Skin of body (tissue), 2 donors: ENCODE data around the gene DPYSL3. TPM values are rescaled to one million over a fixed set of nuclear protein-coding genes. Genes with fewer than 3 reads are reported as not detected.

Experiments used
- DNase-seq: peaks from one replicate; lab custom pipeline; 2025; lab: John Stamatoyannopoulos, UW
- total RNA-seq: library from RNA; depleted of rRNA; stranded (reverse); fragments of >200 nt; gene quantifications from one replicate; pipeline ENCODE4 v1.2.3, GENCODE V29; 2014

DPYSL3 gene
- total RNA-seq, 1 donor from 2014 or later, result 71.4 TPM

- no peak for DNase-seq
Measured at GRCh38 chr5:147515269-147515668, 5.4 kb upstream of the DPYSL3 start.

DNA sequence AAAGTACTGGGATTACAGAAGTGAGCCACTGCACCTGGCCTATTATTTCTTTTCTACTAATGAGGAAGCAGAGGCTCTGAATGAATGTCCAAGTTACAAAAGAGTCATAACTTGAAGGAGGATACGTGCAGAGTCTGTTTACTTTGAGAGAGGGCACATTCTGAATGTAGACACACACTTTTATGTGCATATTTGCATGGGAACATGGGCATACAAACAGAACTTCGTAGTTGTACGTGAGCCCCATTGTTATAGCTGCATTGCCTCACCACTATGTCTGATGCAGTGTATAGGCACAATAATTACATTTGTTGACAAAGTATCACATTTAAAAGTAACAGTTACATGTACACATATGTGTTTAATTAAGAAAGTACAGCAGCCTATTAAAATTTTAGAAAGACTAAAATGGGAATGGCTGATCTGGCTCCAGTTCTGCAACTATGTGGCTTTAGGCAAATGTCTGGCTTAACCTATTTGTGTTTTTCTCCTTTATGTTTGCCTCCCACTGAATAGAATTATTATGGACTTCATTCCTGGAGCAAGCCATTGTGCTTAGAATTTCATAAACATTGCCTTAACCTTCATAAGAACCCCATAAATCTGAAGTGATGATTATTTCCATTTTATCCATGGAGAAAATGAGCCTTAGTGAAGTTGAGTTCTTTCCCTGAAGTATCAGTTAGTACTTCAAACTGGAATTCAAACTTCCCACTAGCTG, 3.0 kb upstream of the DPYSL3 start:
- DNase-seq, result no peak

DNA sequence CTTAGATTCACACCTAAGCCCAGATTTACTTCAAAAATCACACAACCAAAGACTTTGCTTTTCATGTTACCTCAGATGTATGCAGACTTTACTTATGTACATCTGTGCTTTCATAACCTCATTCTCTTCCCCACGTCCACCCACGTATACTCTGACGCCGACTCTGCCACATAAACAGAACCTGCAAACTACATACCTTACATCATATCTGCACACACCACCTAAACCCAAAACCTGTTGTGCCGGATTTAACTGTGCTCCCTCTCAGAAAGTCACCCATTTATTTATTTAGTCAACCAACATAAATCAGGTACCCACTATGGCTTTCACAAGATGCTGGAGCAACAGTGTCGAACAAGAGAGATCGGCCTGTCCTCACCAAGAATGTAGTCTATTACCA, 1.0 kb upstream of the DPYSL3 start:
- no peak for DNase-seq

- no peak for DNase-seq
Measured at GRCh38 chr5:147509041-147509709, 693 bp downstream of the DPYSL3 start.

DNA sequence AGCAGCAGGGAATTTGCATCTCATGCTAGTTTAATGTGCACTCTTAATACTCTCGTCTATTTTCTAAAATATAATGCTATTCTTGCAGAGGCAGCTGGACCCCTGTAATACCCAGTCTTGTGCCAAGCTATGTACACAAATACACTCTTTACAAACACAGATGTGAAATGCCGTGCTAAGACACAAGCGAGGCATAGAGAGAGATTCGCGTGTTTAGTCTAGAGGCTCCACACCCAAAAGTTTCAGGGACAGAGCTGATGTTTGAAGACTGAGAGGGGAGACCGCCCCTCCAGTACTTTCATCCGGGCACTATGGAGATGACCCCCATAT, 1.2 kb downstream of the DPYSL3 start:
- no peak for DNase-seq

DNA sequence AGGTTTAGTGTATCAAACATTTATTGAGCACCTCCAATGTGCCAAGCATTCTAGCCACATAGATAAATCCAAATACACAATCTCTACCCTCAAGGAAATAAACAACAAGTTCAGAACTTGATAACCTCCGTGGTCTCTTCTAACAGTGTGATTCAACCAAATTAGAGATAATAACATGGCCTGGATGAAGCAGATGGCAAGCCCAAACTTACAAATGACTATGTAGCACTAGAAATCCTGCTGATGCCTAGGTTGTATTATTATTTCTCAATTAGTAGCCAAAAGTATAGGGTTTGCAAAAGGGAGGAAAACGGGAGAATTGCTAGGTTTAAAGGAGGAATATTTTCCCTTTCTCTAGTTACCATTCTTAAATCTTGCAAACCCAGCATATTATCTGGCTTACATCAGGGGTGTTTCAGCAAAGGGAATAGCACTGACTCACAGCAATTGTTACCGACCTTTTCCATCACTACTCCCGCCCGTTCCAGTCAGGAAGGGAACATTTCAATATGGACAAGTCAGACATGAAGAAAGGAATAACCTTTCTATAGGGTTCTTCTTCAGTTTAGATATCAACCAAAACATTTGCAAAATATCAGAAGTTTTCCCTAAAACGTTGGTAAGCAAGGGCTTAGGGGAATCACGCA, 2.3 kb downstream of the DPYSL3 start:
- DNase-seq, result peak; percentile 65

DNA sequence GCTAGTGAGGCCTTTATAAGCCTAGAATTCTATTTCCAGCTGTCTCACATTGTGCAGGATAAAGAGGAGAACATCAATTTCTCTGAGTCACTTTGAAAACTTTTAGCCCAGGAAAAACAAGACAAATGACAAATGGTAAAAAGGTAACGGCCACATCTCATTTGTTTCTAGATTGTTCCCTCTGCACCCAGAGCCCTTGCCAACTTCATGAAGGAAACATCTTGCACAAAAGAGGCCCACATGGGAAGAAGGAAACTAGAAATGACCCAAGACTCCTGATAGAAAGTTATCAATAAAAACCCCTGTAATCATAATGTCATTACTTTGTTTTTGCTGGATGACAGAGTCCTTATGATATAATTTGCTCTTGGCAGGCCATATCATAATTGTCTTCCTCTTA, 5.3 kb downstream of the DPYSL3 start:
- peak; percentile 63 for DNase-seq

- peak; percentile 90 for DNase-seq
Measured at GRCh38 chr5:147504011-147504410, 5.9 kb downstream of the DPYSL3 start.

- no peak for DNase-seq
Measured at GRCh38 chr5:147490989-147491388, 18.9 kb downstream of the DPYSL3 start.

DNA sequence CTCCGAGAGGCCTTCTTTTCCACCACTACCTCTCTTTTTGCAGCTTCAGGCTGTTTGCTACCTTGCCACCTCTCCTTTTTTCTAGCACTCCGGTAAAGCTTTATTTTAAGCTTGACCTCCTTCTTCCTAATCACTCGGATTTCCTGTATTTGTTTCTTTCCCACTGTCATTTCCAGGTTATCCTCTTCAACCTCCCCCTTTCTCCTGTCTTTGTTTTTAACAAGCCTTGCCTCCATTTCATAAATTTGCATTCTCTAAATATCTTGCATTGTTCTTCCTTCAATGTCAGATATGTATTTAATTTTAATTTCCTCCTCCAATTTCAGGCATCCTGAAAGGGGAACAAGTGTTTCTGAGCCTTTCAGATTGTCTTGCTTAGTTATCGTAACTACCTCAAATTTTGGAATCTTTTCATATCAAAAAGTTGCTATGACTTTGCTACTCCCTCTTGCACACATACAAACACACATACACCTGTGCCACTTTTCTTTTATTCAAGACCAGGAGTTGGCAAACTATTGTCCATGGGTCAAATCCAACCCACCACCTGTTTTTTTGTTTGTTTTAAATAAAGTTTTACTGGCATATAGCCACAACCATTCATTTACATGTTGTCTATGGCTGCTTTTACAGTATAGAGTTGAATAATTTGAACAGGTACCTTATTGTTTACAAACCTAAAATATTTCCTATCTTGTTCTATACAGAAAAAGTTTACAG, 22.7 kb downstream of the DPYSL3 start:
- DNase-seq, result no peak

GRCh38 chr5:147485814-147486213, 24.1 kb downstream of the DPYSL3 start:
- DNase-seq, result no peak

DNA sequence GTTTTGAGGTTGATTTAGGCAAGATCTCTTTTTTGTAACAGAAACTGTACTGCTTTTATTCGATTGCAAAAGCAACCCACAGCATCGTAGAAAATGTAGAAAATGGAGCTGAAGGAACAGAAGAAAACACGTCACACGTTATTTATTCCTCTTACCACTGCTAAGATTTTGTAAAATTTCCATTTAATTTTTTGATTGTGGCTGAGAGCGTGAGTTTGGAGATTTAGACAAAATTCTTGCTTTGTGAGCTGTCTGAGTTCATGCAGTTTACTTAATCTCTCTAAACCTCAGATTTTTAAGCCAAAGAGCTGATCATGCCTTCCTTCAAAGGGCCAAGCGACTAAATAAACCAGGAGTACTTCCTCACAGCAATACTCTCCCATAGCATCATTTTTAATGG, 24.8 kb downstream of the DPYSL3 start:
- DNase-seq, result no peak

GRCh38 chr5:147484708-147485020, 25.2 kb downstream of the DPYSL3 start:
- no peak for DNase-seq

GRCh38 chr5:147483961-147484707, 25.7 kb downstream of the DPYSL3 start:
- DNase-seq, result peak; percentile 97

GRCh38 chr5:147483188-147483790, 26.6 kb downstream of the DPYSL3 start:
- DNase-seq, result no peak

- DNase-seq, result no peak
Measured at GRCh38 chr5:147482706-147483180, 27.1 kb downstream of the DPYSL3 start.

GRCh38 chr5:147481874-147482705, 27.8 kb downstream of the DPYSL3 start:
- DNase-seq, result peak; percentile 51

- no peak for DNase-seq
Measured at GRCh38 chr5:147481376-147481775, 28.5 kb downstream of the DPYSL3 start.

DNA sequence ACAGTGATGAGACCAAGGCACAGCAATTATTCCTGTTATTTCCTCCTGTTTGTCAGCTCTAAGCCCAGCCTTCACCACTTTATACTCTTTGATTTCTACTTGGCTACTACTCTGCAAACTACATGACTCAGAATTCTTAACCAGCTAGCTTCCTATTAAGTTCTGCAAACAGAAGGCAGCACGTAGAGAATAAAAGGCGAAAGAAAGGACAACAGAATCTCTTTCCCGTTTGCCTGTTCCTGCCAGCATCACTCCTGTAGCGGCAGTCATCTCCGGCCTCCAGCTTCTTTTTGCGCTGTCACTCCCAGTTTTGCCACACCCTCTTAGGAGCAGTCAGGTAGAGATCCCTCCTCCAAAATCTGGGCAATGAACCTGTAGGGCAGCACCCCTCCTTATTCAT, 29.9 kb downstream of the DPYSL3 start:
- DNase-seq, result no peak

DNA sequence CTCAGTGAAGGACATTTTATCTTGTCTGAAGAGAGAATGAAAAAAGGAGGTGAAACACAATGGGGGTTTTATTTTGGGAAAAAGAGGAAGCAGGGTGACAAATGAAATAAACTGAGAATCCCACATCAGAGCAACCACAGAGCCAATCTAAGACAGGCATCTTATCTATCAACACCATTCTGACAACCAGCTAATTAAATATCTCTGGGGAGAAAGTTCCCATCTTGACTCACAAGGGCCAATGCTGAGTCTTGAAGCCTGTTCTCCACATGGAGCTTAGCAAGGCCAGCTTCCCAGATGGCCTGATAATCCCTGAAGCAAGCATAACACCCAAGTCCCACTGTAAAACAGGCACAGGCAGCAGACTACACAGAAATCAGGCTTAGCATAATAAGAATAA, 30.4 kb downstream of the DPYSL3 start:
- DNase-seq, result peak; percentile 53
